Measurements from ENCODE around the gene GAR1. TPM values are rescaled to one million over a fixed set of nuclear protein-coding genes. Genes with fewer than 3 reads are reported as not detected.
"Not testable (repeated sequence)": the region's sequence is repeated elsewhere in the genome, so short reads cannot be mapped to it uniquely, and the experiment has no call there.

GAR1 gene
- total RNA-seq, 1 experiment from 2014 or later = 40.6 TPM

GRCh38 chr4:109815151-109816081 lies at the start of gene GAR1 (continued):
- TF ChIP-seq ZBTB33 (IDR thresholded peaks at IDR 0.05; ENCODE audit: extremely low read depth, insufficient replicate concordance, low read length) (no peak), POLR2AphosphoS5 (IDR thresholded peaks at IDR 0.05; ENCODE audit: low read depth, low read length) (peak; percentile 75), SP1 (IDR thresholded peaks at IDR 0.05; ENCODE audit: low read depth) (peak; percentile 72), RAD21 (IDR thresholded peaks at IDR 0.05; ENCODE audit: low read depth) (no peak), FOSL1 (IDR thresholded peaks at IDR 0.05; ENCODE audit: low read depth) (no peak), ATF3 (IDR thresholded peaks at IDR 0.05) (no peak)

- H3K4me1 ChIP-seq (ENCODE audit: control insufficient read depth in 1 of 2, insufficient read depth in 2 of 2, low read length in 2 of 2); H3K9me2 ChIP-seq (ENCODE audit: insufficient read depth); BruUV-seq (replicated peaks); RAD21 ChIA-PET (ENCODE audit: low non-redundant PET in 1 of 2, low total read pairs in 2 of 2, uncharacterized antibody in 2 of 2, unreplicated experiment in 2 of 2); H2AFZ ChIP-seq (ENCODE audit: low read depth, low read length, poor library complexity, severe bottlenecking); H3K4me3 ChIP-seq (replicated peaks in 1 of 2; ENCODE audit: low read depth in 1 of 2, low read length in 2 of 2); H4K20me1 ChIP-seq (ENCODE audit: insufficient read depth); H3K27me3 ChIP-seq (ENCODE audit: insufficient read depth, low read length); CTCF ChIA-PET; POLR2A ChIA-PET; H3K79me2 ChIP-seq (ENCODE audit: insufficient read depth, low read length); DNase-seq (ENCODE audit: low read depth, low spot score); intact Hi-C loops (cut with micrococcal nuclease); H3K4me2 ChIP-seq (ENCODE audit: low read length); H3K27ac ChIP-seq (ENCODE audit: low read depth, low read length); H3K9me3 ChIP-seq (ENCODE audit: control insufficient read depth in 1 of 2, insufficient read depth in 1 of 2, low read depth in 1 of 2, low read length in 2 of 2); H3K9ac ChIP-seq (ENCODE audit: low read length); ATAC-seq; H3K36me3 ChIP-seq (ENCODE audit: control insufficient read depth in 1 of 2, insufficient read depth in 2 of 2, low read length in 2 of 2): not testable (repeated sequence)
Observed at GRCh38 chr4:109782092-109782491, 33.5 kb upstream of the GAR1 start.

Measured in HCT116 (cell line).